Measurements from ENCODE around the gene EXT2. TPM values are rescaled to one million over a fixed set of nuclear protein-coding genes. Genes with fewer than 3 reads are reported as not detected.

The EXT2 gene
- total RNA-seq, 4 donors from 2014 or later: 52.6 to 116 (median 81.3) TPM

DNA sequence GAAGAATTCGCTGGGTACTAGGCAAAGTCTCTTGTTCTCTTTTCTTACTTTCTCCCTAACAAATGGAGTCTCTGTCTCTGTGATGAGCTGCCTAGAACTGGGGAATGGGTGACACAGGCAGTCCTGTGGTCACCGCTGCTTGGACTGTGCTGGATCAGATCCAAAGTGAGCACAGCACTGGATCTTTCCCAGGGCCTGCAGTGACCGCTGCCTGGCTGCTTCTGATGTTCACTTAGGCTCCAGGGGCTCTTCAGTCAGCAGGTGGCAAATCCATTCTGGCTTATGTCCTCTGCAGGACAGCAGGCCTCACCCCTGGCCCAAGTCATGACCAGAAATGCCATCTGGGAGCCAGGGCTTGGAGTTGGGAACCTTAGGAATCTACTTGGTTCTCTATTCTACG, 61.5 kb downstream of the EXT2 start:
- no peak overlapping the region for H3K27ac ChIP-seq
- H3K4me3 ChIP-seq: no peak overlapping the region
- TF ChIP-seq CTCF (IDR thresholded peaks at IDR 0.05) (no peak), POLR2A (IDR thresholded peaks at IDR 0.05) (no peak)
- H3K27me3 ChIP-seq: no peaks in the 10 kb centered on the region
- no peaks in the 10 kb centered on the region for H3K4me1 ChIP-seq
- H3K36me3 ChIP-seq: no peaks in the 10 kb centered on the region
- H3K9me3 ChIP-seq: no peaks in the 10 kb centered on the region
- no peak for DNase-seq
- intact Hi-C loops (cut with DNase I; ENCODE audit: low total_unique reads): no loop called here

- no peaks in the 10 kb centered on the region for H3K27me3 ChIP-seq
- intact Hi-C loops (cut with DNase I; ENCODE audit: low total_unique reads): no loop called here
- TF ChIP-seq POLR2A (IDR thresholded peaks at IDR 0.05) (no peak), CTCF (IDR thresholded peaks at IDR 0.05) (no peak)
- H3K36me3 ChIP-seq: no peaks in the 10 kb centered on the region
- H3K4me3 ChIP-seq: no peak overlapping the region
- H3K9me3 ChIP-seq: no peaks in the 10 kb centered on the region
- H3K27ac ChIP-seq: no peak overlapping the region
- H3K4me1 ChIP-seq: no peaks in the 10 kb centered on the region
- DNase-seq: no peak
These were observed 62.9 kb downstream of the EXT2 start for GRCh38 chr11:44158384-44158783.

DNA sequence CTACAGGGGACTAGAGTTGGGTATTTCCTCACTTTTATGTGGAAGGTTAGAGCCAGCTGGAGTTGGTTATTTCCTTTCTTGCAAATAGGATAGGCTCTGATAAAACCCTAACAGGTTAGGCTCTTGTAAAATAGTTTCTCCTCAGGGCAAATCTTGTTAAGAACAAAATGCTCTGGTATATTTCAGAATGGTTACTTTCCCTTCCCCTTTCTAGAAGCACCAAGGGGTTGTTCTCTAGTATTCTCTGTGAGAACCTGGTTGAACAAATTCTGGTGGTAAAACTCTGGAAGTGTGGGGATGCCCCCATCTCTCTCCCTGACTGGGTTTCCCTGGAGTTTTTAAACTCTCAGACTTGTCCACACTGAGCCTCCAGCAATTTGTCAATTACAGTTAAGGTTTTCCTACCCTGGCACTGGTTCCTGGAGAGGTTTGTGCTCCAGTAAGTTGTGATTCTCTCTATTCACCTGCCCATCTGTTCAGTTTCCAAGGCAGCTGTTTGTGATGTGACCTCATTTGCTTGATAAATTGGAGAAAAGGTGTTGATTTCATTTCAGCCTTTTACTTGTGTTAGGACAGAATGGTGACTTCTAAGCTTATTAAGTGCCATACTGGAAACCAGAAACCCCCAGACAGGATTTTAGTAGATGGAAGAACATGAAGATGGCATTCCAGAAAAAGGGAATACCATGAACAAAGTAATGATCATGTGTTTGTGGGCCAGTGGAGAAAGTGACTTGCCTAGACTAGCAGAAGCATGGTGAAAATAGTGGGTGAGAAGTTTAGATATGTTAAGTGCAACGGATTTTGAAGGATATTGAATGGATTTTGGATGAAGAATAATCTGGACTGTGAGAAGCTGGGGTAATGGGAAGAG, 64.6 kb downstream of the EXT2 start:
- no peak overlapping the region for H3K4me3 ChIP-seq
- H3K9me3 ChIP-seq: no peaks in the 10 kb centered on the region
- no peaks in the 10 kb centered on the region for H3K4me1 ChIP-seq
- H3K36me3 ChIP-seq: no peaks in the 10 kb centered on the region
- TF ChIP-seq CTCF (IDR thresholded peaks at IDR 0.05) (no peak), POLR2A (IDR thresholded peaks at IDR 0.05) (no peak)
- no peak overlapping the region for H3K27ac ChIP-seq
- no peaks in the 10 kb centered on the region for H3K27me3 ChIP-seq
- intact Hi-C loops (cut with DNase I; ENCODE audit: low total_unique reads): no loop called here
- no peak for DNase-seq

- no peak overlapping the region for H3K4me3 ChIP-seq
- TF ChIP-seq POLR2A (IDR thresholded peaks at IDR 0.05) (no peak), CTCF (IDR thresholded peaks at IDR 0.05) (no peak)
- DNase-seq: no peak
- no peaks in the 10 kb centered on the region for H3K4me1 ChIP-seq
- H3K27me3 ChIP-seq: no peaks in the 10 kb centered on the region
- no peak overlapping the region for H3K27ac ChIP-seq
- H3K9me3 ChIP-seq: no peaks in the 10 kb centered on the region
- intact Hi-C loops (cut with DNase I; ENCODE audit: low total_unique reads): no loop called here
- H3K36me3 ChIP-seq: no peaks in the 10 kb centered on the region
These were observed 66.5 kb downstream of the EXT2 start for GRCh38 chr11:44162004-44162403.

- H3K27me3 ChIP-seq: no peaks in the 10 kb centered on the region
- no peak for TF ChIP-seq CTCF (IDR thresholded peaks at IDR 0.05)
- no peak for TF ChIP-seq POLR2A (IDR thresholded peaks at IDR 0.05)
- no peak for DNase-seq
- no peaks in the 10 kb centered on the region for H3K9me3 ChIP-seq
- H3K4me1 ChIP-seq: no peaks in the 10 kb centered on the region
- intact Hi-C loops (cut with DNase I; ENCODE audit: low total_unique reads): no loop called here
- no peak overlapping the region for H3K27ac ChIP-seq
- H3K4me3 ChIP-seq: no peak overlapping the region
- no peaks in the 10 kb centered on the region for H3K36me3 ChIP-seq
These were observed 67.2 kb downstream of the EXT2 start for GRCh38 chr11:44162662-44163061.
